Hepatocyte (in vitro differentiated cells): ENCODE measurements around the gene AKAP6. TPM values are rescaled to one million over a fixed set of nuclear protein-coding genes. Genes with fewer than 3 reads are reported as not detected.

Experiments
- DNase-seq: peaks from one replicate; pipeline ENCODE4 v3.0.0-alpha.2; 2016; ENCODE audit warnings: low spot score
- H2AFZ ChIP-seq: fragments of 200-600 bp; sonication (generic); 2 replicates; pipeline ENCODE4 v1.6.0; 2016; ENCODE audit warnings: antibody characterized with exemption, mild to moderate bottlenecking
- H3K27ac ChIP-seq: fragments of 200-600 bp; sonication (generic); 2 replicates; pipeline ENCODE4 v1.5.1; 2016; ENCODE audit warnings: mild to moderate bottlenecking
- H3K27me3 ChIP-seq: fragments of 200-600 bp; sonication (generic); 2 replicates; pipeline ENCODE4 v1.6.1; 2016
- H3K36me3 ChIP-seq: fragments of 200-600 bp; sonication (generic); replicated peaks from 2 replicates; pipeline ENCODE4 v1.5.1; 2016; ENCODE audit warnings: low read depth; ENCODE audit not compliant: insufficient read depth
- H3K4me1 ChIP-seq: fragments of 200-600 bp; sonication (generic); 2 replicates; pipeline ENCODE4 v1.5.1; 2016; ENCODE audit warnings: mild to moderate bottlenecking, moderate library complexity; ENCODE audit not compliant: insufficient read depth
- H3K4me2 ChIP-seq: fragments of 200-600 bp; sonication (generic); 2 replicates; pipeline ENCODE4 v1.6.0; 2016
- H3K4me3 ChIP-seq: fragments of 200-600 bp; sonication (generic); 2 replicates; pipeline ENCODE4 v1.5.1; 2016; ENCODE audit warnings: mild to moderate bottlenecking
- H3K79me2 ChIP-seq: fragments of 200-600 bp; sonication (generic); 2 replicates; pipeline ENCODE4 v1.6.0; 2017; ENCODE audit warnings: mild to moderate bottlenecking
- H3K9me2 ChIP-seq: fragments of 200-600 bp; sonication (generic); replicated peaks from 2 replicates; pipeline ENCODE4 v1.6.0; 2017; ENCODE audit warnings: mild to moderate bottlenecking; ENCODE audit not compliant: insufficient read depth
- H3K9me3 ChIP-seq: fragments of 200-600 bp; sonication (generic); 2 replicates; pipeline ENCODE4 v1.5.1; 2016; ENCODE audit warnings: low read depth, mild to moderate bottlenecking
- H4K20me1 ChIP-seq: fragments of 200-600 bp; sonication (generic); 2 replicates; pipeline ENCODE4 v1.6.0; 2016; ENCODE audit warnings: mild to moderate bottlenecking; ENCODE audit not compliant: insufficient read depth, poor library complexity, severe bottlenecking
- CTCF ChIP-seq: fragments of 200-600 bp; sonication (generic); IDR thresholded peaks from 2 replicates; pipeline ENCODE4 v1.5.1; 2016; ENCODE audit warnings: antibody characterized with exemption, mild to moderate bottlenecking; ENCODE audit not compliant: poor library complexity
- EZH2 ChIP-seq: fragments of 200-600 bp; sonication (generic); IDR thresholded peaks from 2 replicates; pipeline ENCODE4 v1.6.1; 2016; ENCODE audit warnings: antibody characterized with exemption, mild to moderate bottlenecking, borderline replicate concordance
- EZH2phosphoT487 ChIP-seq: fragments of 200-600 bp; sonication (generic); IDR thresholded peaks from one replicate; pipeline ENCODE4 v1.6.1; 2018; ENCODE audit warnings: antibody characterized with exemption, mild to moderate bottlenecking, low read depth, moderate library complexity; ENCODE audit not compliant: unreplicated experiment, severe bottlenecking
- WGBS: methylation state at CpG from one replicate; pipeline ENCODE4 v1.1.6; 2016; ENCODE audit warnings: low lambda C conversion rate; ENCODE audit errors: missing lambda C conversion rate; 5-methylcytosine and 5-hydroxymethylcytosine counted together
- polyA plus RNA-seq: library from polyadenylated mRNA; unstranded; fragments of >200 nt; fragmentation: Nextera tagmentation; extraction: Ambion mirVana; gene quantifications from 2 replicates; pipeline ENCODE4 v1.2.1, GENCODE V29; 2016
- total RNA-seq: library from RNA; depleted of rRNA; stranded (reverse); fragments of >200 nt; gene quantifications from 2 replicates; pipeline ENCODE4 v1.2.3, GENCODE V29; 2014

The AKAP6 gene
- total and polyA plus RNA-seq, 2 experiments from 2014 or later = 1.1 to 2.1 TPM

DNA sequence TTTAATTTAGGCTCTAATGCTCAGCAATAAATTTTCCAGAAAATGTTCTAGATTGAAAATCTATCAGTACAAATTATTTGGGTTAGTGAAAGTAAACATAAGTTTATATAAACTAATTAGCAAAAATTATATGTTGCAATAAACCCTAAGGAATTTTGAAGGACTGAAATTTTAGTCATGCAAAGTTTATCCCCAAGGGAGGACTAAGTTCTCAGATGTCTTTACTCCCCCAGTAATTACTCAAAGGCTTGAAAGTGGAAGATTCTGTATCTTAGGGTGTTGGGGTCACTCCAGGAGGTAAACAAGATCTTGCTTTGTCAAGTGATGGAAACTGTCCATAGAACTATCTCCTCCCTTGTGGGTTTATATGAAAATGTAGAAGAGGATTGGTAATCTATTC is 183.7 kb downstream of the AKAP6 start:
- Histone ChIP-seq H3K79me2 (no peaks in the 10 kb centered on the region), H3K36me3 (no peaks in the 10 kb centered on the region), H3K4me2 (no peak overlapping the region), H3K27me3 (no peaks in the 10 kb centered on the region), H3K9me2 (no peaks in the 10 kb centered on the region), H3K9me3 (no peaks in the 10 kb centered on the region), H3K27ac (no peak overlapping the region), H2AFZ (no peak overlapping the region), H3K4me1 (peaks cover 5% of the 10 kb centered on the region), H3K4me3 (no peak overlapping the region), H4K20me1 (no peaks in the 10 kb centered on the region)
- TF ChIP-seq CTCF (no peak), EZH2 (no peak), EZH2phosphoT487 (no peak)
- DNase-seq = no peak

- Histone ChIP-seq H3K4me1 (peaks cover 5% of the 10 kb centered on the region), H3K27me3 (no peaks in the 10 kb centered on the region), H3K4me2 (no peak overlapping the region), H3K27ac (no peak overlapping the region), H2AFZ (no peak overlapping the region), H3K79me2 (no peaks in the 10 kb centered on the region), H3K9me2 (no peaks in the 10 kb centered on the region), H3K9me3 (no peaks in the 10 kb centered on the region), H3K4me3 (no peak overlapping the region), H4K20me1 (no peaks in the 10 kb centered on the region), H3K36me3 (no peaks in the 10 kb centered on the region)
- 73% methylated on average over 1 of the region's 1 CpG for WGBS
- DNase-seq = no peak
- peak; percentile 61 for TF ChIP-seq CTCF
- no peak for TF ChIP-seq EZH2
- TF ChIP-seq EZH2phosphoT487 = no peak
Observed at GRCh38 chr14:32513571-32514009, 184.5 kb downstream of the AKAP6 start.

DNA sequence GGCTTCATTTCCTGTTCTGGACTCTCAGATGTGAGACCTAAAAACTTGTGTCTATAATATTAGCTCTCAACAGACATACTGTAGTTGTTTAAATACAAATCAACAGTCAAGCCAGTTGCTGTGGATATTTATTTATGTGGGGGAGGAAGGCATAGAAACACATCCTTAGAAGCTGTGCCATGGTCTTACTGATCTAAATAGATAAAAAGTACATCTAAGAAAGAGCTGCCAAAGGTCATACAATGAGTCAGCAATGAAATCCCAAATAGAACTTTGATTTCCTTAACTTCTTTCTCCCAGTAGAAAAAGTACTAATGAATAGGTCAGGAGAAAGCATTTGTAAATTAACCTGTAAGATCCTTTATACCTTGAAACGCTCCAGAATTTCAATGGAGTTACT is 185.1 kb downstream of the AKAP6 start:
- Histone ChIP-seq H3K79me2 (no peaks in the 10 kb centered on the region), H3K4me2 (no peak overlapping the region), H3K9me2 (no peaks in the 10 kb centered on the region), H3K9me3 (no peaks in the 10 kb centered on the region), H3K27me3 (no peaks in the 10 kb centered on the region), H3K36me3 (no peaks in the 10 kb centered on the region), H4K20me1 (no peaks in the 10 kb centered on the region), H3K27ac (no peak overlapping the region), H3K4me3 (no peak overlapping the region), H2AFZ (no peak overlapping the region), H3K4me1 (peaks cover 5% of the 10 kb centered on the region)
- TF ChIP-seq EZH2phosphoT487 = no peak
- TF ChIP-seq CTCF = no peak
- no peak for TF ChIP-seq EZH2
- DNase-seq = no peak
- WGBS = 44% methylated on average over 1 of the region's 1 CpG

GRCh38 chr14:32514681-32515080 is 185.6 kb downstream of the AKAP6 start:
- Histone ChIP-seq H3K27me3 (no peaks in the 10 kb centered on the region), H3K4me1 (peaks cover 5% of the 10 kb centered on the region), H3K9me2 (no peaks in the 10 kb centered on the region), H3K36me3 (no peaks in the 10 kb centered on the region), H3K4me2 (no peak overlapping the region), H3K9me3 (no peaks in the 10 kb centered on the region), H3K27ac (no peak overlapping the region), H2AFZ (no peak overlapping the region), H3K4me3 (no peak overlapping the region), H3K79me2 (no peaks in the 10 kb centered on the region), H4K20me1 (no peaks in the 10 kb centered on the region)
- DNase-seq = no peak
- TF ChIP-seq EZH2 = no peak
- TF ChIP-seq EZH2phosphoT487 = no peak
- no peak for TF ChIP-seq CTCF
